ENCODE data around the gene PI4KB. TPM values are rescaled to one million over a fixed set of nuclear protein-coding genes. Genes with fewer than 3 reads are reported as not detected.

The PI4KB gene
- total and polyA plus RNA-seq, 2 of the 13 experiments (the other 11 are each of a cell fraction or from before 2014, with no cell fraction given), result 19.5 to 29.3 TPM

GRCh38 chr1:151265446-151266236 is 61.6 kb downstream of the PI4KB start (continued):
- TF ChIP-seq, protein P1, sequence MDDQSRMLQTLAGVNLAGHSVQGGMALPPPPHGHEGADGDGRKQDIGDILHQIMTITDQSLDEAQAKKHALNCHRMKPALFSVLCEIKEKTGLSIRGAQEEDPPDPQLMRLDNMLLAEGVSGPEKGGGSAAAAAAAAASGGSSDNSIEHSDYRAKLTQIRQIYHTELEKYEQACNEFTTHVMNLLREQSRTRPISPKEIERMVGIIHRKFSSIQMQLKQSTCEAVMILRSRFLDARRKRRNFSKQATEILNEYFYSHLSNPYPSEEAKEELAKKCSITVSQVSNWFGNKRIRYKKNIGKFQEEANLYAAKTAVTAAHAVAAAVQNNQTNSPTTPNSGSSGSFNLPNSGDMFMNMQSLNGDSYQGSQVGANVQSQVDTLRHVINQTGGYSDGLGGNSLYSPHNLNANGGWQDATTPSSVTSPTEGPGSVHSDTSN (CRISPR knock-in tag; IDR thresholded peaks at IDR 0.05; ENCODE audit: borderline replicate concordance), result no peak
- no peak for TF ChIP-seq SIN3B (IDR thresholded peaks at IDR 0.05; ENCODE audit: low read length)
- no peak for TF ChIP-seq CERS6 (CRISPR knock-in tag; IDR thresholded peaks at IDR 0.05)
- TF ChIP-seq ZSCAN20 (CRISPR knock-in tag; IDR thresholded peaks at IDR 0.05; ENCODE audit: borderline replicate concordance), result no peak
- TF ChIP-seq ZNF687 (CRISPR knock-in tag; IDR thresholded peaks at IDR 0.05), result peak; percentile 55
- TF ChIP-seq PTBP1 (IDR thresholded peaks at IDR 0.05; ENCODE audit: low read depth, low read length, poor library complexity, severe bottlenecking), result no peak
- no peak for TF ChIP-seq ZNF720 (CRISPR knock-in tag; IDR thresholded peaks at IDR 0.05)
- TF ChIP-seq MAFG (CRISPR knock-in tag; IDR thresholded peaks at IDR 0.05), result no peak
- TF ChIP-seq NFRKB (IDR thresholded peaks at IDR 0.05), result no peak
- no peak for TF ChIP-seq TRIM24 (CRISPR knock-in tag; IDR thresholded peaks at IDR 0.05)
- TF ChIP-seq FOSL2 (CRISPR knock-in tag; IDR thresholded peaks at IDR 0.05), result no peak
- TF ChIP-seq TFDP1 (CRISPR knock-in tag; IDR thresholded peaks at IDR 0.05; ENCODE audit: borderline replicate concordance), result no peak
- TF ChIP-seq SUZ12 (IDR thresholded peaks at IDR 0.05; ENCODE audit: low read depth, low read length), result no peak
- TF ChIP-seq TCF7 (IDR thresholded peaks at IDR 0.05; ENCODE audit: low read depth), result peak; percentile 74; the same call in 1 of the 2 replicates
- no peak for TF ChIP-seq KLF15 (CRISPR knock-in tag; IDR thresholded peaks at IDR 0.05; ENCODE audit: borderline replicate concordance)
- TF ChIP-seq U2AF2 (IDR thresholded peaks at IDR 0.05; ENCODE audit: low read depth, low read length), result no peak
- no peak for TF ChIP-seq ZNF33A (CRISPR knock-in tag; IDR thresholded peaks at IDR 0.05; ENCODE audit: borderline replicate concordance)
- TF ChIP-seq ZNF460 (CRISPR knock-in tag; IDR thresholded peaks at IDR 0.05; ENCODE audit: borderline replicate concordance), result no peak
- TF ChIP-seq DZIP1 (CRISPR knock-in tag; IDR thresholded peaks at IDR 0.05), result no peak
- no peak for TF ChIP-seq ZNF343 (CRISPR knock-in tag; IDR thresholded peaks at IDR 0.05)

Measured in HepG2 (cell line).